ENCODE data around the gene SPAG16.

DNA sequence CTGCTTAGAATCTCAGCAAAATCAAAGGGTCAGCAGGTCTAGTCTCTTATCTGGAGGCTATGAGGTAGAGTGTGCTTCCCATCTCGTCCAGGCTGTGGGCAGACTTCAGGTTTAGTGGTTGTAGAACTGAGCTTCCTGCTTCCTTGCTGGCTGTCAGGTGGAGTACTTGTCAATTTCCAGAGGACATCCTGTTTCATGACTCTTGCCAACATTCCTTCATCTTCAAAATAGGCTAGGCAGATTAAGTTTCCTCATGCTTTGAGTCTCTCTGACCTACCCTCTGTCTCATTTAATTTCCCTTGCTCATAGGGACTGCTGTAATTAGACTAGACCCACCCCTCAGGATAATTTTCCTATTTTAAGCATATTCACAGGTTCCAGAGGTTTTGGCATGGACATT lies 562.6 kb downstream of the SPAG16 start:
- TF ChIP-seq, protein P1, sequence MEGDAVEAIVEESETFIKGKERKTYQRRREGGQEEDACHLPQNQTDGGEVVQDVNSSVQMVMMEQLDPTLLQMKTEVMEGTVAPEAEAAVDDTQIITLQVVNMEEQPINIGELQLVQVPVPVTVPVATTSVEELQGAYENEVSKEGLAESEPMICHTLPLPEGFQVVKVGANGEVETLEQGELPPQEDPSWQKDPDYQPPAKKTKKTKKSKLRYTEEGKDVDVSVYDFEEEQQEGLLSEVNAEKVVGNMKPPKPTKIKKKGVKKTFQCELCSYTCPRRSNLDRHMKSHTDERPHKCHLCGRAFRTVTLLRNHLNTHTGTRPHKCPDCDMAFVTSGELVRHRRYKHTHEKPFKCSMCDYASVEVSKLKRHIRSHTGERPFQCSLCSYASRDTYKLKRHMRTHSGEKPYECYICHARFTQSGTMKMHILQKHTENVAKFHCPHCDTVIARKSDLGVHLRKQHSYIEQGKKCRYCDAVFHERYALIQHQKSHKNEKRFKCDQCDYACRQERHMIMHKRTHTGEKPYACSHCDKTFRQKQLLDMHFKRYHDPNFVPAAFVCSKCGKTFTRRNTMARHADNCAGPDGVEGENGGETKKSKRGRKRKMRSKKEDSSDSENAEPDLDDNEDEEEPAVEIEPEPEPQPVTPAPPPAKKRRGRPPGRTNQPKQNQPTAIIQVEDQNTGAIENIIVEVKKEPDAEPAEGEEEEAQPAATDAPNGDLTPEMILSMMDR (IDR thresholded peaks at IDR 0.05): no peak
- TF ChIP-seq POLR2A (IDR thresholded peaks at IDR 0.05): no peak
